ENCODE results near the gene TRIM49.
"Not testable (repeated sequence)": the region's sequence is repeated elsewhere in the genome, so short reads cannot be mapped to it uniquely, and the experiment has no call there.

TRIM49 gene

DNA sequence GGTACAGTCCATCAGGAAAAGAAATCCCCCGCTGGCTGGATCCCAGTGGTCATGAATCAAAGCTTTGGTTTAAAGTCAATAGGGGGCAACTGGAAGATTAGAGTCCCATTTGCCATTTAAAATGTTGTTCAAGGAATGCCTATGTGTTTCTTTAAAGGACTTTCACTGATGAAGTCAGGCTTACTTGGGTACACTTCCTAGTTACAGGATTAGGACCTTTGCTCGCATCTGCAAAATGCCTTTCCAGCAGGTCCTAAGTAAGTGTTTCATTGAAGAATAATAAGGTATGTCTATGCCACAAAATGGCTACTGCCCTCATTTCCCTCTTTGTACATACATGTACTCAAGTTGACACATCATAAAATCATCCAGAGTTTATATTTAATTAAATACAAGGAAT is at the start of gene TRIM49:
Gene TRIM49 (minus strand): TSS at position 101 of the 400 bp plus-strand sequence. CDS start 4,106 bp downstream, outside the sequence.
- in situ Hi-C loops (cut with MboI; ENCODE audit: low pct_unique_long_range_greater_than_20kb, low sequenced_read_pairs, unreplicated experiment); DNase-seq (ENCODE audit: low spot score): not testable (repeated sequence)

- DNase-seq (ENCODE audit: low spot score); in situ Hi-C loops (cut with MboI; ENCODE audit: low pct_unique_long_range_greater_than_20kb, low sequenced_read_pairs, unreplicated experiment): not testable (repeated sequence)
Observed at GRCh38 chr11:89826694-89827093, 18.3 kb upstream of the TRIM49 start.

DNA sequence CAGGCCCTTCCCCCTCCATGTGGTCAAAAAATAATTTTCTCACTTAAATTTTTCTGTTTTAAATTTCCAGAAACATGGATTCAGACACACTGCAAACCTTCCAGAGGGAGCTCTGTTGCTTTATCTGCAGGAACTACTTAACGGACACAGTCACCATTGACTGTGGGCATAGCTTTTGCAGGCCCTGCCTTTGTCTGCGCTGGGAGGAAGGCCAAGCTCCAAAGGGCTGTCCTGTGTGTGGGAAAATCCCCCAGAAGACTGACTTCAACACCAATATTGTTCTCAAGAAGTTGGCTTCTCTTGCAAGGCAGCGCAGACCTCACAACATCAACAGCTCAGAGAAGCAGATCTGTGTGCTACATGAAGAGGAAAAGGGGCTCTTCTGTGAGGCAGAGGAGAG is 11.6 kb upstream of the TRIM49 start:
- DNase-seq (ENCODE audit: low spot score); in situ Hi-C loops (cut with MboI; ENCODE audit: low pct_unique_long_range_greater_than_20kb, low sequenced_read_pairs, unreplicated experiment): not testable (repeated sequence)

GRCh38 chr11:89813535-89813934 is 5.2 kb upstream of the TRIM49 start:
- DNase-seq (ENCODE audit: low spot score); in situ Hi-C loops (cut with MboI; ENCODE audit: low pct_unique_long_range_greater_than_20kb, low sequenced_read_pairs, unreplicated experiment): not testable (repeated sequence)

- in situ Hi-C loops (cut with MboI; ENCODE audit: low pct_unique_long_range_greater_than_20kb, low sequenced_read_pairs, unreplicated experiment); DNase-seq (ENCODE audit: low spot score): not testable (repeated sequence)
Observed at GRCh38 chr11:89787506-89788063, 20.8 kb downstream of the TRIM49 start.

GRCh38 chr11:89785726-89786125 is 22.6 kb downstream of the TRIM49 start:
- DNase-seq (ENCODE audit: low spot score); in situ Hi-C loops (cut with MboI; ENCODE audit: low pct_unique_long_range_greater_than_20kb, low sequenced_read_pairs, unreplicated experiment): not testable (repeated sequence)

DNA sequence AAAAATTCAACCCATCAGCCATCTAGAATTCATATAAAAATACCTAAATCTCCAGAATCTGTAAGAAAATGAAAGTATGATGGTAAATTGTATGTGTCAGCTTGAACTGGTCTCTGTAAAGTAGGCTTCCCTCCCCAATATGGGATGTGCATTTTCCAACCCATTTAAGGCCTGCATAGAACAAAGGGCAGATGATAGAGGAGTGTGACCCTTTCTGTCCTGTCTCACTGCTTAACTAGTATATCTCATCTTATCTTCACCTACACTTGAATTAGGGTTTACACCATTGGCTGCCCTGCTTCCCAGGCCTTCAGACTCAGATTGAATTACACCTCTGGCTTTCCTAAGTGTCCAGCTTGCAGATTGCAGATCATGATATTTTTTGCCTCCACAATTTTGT is 57.6 kb downstream of the TRIM49 start:
- DNase-seq (ENCODE audit: low spot score); in situ Hi-C loops (cut with MboI; ENCODE audit: low pct_unique_long_range_greater_than_20kb, low sequenced_read_pairs, unreplicated experiment): not testable (repeated sequence)
